Activated CD4-positive, alpha-beta T cell treated with anti-CD3 and anti-CD28 coated beads, Interleukin-2, amount 10 ng/mL, durations not matched to agents 7 days and 5 days (primary cell): ENCODE measurements around the gene FABP3. TPM values are rescaled to one million over a fixed set of nuclear protein-coding genes. Genes with fewer than 3 reads are reported as not detected.

ENCODE experiments used
- CTCF ChIA-PET: fragments of 350-600 bp; sonication (Branson Sonifier 250); formaldehyde crosslinking; loops from one replicate; lab custom pipeline; 2021; ENCODE audit warnings: antibody characterized with exemption; lab: Charles Lee
- POLR2A ChIA-PET: fragments of 350-600 bp; sonication (Branson Sonifier 250); formaldehyde crosslinking; loops from one replicate; lab custom pipeline; 2021; ENCODE audit warnings: antibody characterized with exemption; lab: Charles Lee
- DNase-seq: peaks from one replicate; pipeline ENCODE4 v3.0.0-alpha.2; 2020
- H3K27ac Mint-ChIP-seq: one replicate; pipeline ENCODE4 v1.8.0; 2021; ENCODE audit warnings: mild to moderate bottlenecking, moderate library complexity, mixed read lengths
- H3K27me3 Mint-ChIP-seq: one replicate; pipeline ENCODE4 v1.8.0; 2021; ENCODE audit warnings: mixed read lengths
- H3K36me3 Mint-ChIP-seq: one replicate; pipeline ENCODE4 v1.8.0; 2021; ENCODE audit warnings: low read depth, mixed read lengths
- H3K4me1 Mint-ChIP-seq: one replicate; pipeline ENCODE4 v1.8.0; 2021; ENCODE audit warnings: mixed read lengths
- H3K4me3 Mint-ChIP-seq: one replicate; pipeline ENCODE4 v1.8.0; 2021; ENCODE audit warnings: mild to moderate bottlenecking, moderate library complexity, mixed read lengths
- H3K9me3 Mint-ChIP-seq: one replicate; pipeline ENCODE4 v1.8.0; 2021; ENCODE audit warnings: mixed read lengths
- total RNA-seq, 2 experiments: library from RNA; stranded (reverse); gene quantifications; one replicate each; pipeline ENCODE4 v1.2.3, GENCODE V29; 2021

The FABP3 gene
- total RNA-seq, 2 experiments from 2014 or later, result not detected

GRCh38 chr1:31410871-31411270, 38.0 kb upstream of the FABP3 start:
- Mint-ChIP-seq H3K9me3 (no peaks in the 10 kb centered on the region), H3K27me3 (peaks cover 48% of the 10 kb centered on the region), H3K4me3 (no peak overlapping the region), H3K4me1 (peaks cover 7% of the 10 kb centered on the region), H3K36me3 (no peaks in the 10 kb centered on the region), H3K27ac (no peak overlapping the region)
- no peak for DNase-seq
- CTCF ChIA-PET, result interaction anchor here (2.6 kb wide), 1 partner anchor 16 kb away, joined by 7 read pairs; no protein-coding TSS in a partner anchor
- POLR2A ChIA-PET, result no interaction called here

- DNase-seq, result no peak
- ChIA-PET CTCF (interaction anchor here (1.2 to 2.6 kb wide), 2 partner anchors 12 to 16 kb away, joined by 4 to 7 read pairs; no protein-coding TSS in a partner anchor), POLR2A (no interaction called here)
- Mint-ChIP-seq H3K27me3 (peaks cover 41% of the 10 kb centered on the region), H3K9me3 (no peaks in the 10 kb centered on the region), H3K4me3 (no peak overlapping the region), H3K36me3 (no peaks in the 10 kb centered on the region), H3K4me1 (peaks cover 7% of the 10 kb centered on the region), H3K27ac (no peak overlapping the region)
Observed at GRCh38 chr1:31409946-31410858, 37.3 kb upstream of the FABP3 start.

GRCh38 chr1:31408788-31409318, 36.0 kb upstream of the FABP3 start:
- Mint-ChIP-seq H3K27me3 (peaks cover 29% of the 10 kb centered on the region), H3K9me3 (no peaks in the 10 kb centered on the region), H3K4me1 (peaks cover 6% of the 10 kb centered on the region), H3K36me3 (no peaks in the 10 kb centered on the region), H3K4me3 (no peak overlapping the region), H3K27ac (no peak overlapping the region)
- ChIA-PET POLR2A (no interaction called here), CTCF (no interaction called here)
- no peak for DNase-seq

- H3K4me3 Mint-ChIP-seq, result no peak overlapping the region
- peaks cover 19% of the 10 kb centered on the region for H3K27me3 Mint-ChIP-seq
- ChIA-PET POLR2A (no interaction called here), CTCF (no interaction called here)
- H3K9me3 Mint-ChIP-seq, result no peaks in the 10 kb centered on the region
- no peak overlapping the region for H3K27ac Mint-ChIP-seq
- no peaks in the 10 kb centered on the region for H3K36me3 Mint-ChIP-seq
- H3K4me1 Mint-ChIP-seq, result no peaks in the 10 kb centered on the region
- DNase-seq, result no peak
Observed at GRCh38 chr1:31407029-31407626, 34.3 kb upstream of the FABP3 start.

GRCh38 chr1:31405578-31406245, 32.8 kb upstream of the FABP3 start:
- ChIA-PET CTCF (interaction anchor here (0.6 to 1.5 kb wide), 3 partner anchors 11 to 142 kb away, joined by 3 to 8 read pairs (median 5); no protein-coding TSS in a partner anchor), POLR2A (interaction anchor here (0.6 kb wide), 1 partner anchor 15 kb away, joined by 3 read pairs; no protein-coding TSS in a partner anchor)
- no peak for DNase-seq
- no peak overlapping the region for H3K4me3 Mint-ChIP-seq
- H3K27ac Mint-ChIP-seq, result no peak overlapping the region
- H3K27me3 Mint-ChIP-seq, result peaks cover 8% of the 10 kb centered on the region
- no peaks in the 10 kb centered on the region for H3K9me3 Mint-ChIP-seq
- H3K36me3 Mint-ChIP-seq, result no peaks in the 10 kb centered on the region
- H3K4me1 Mint-ChIP-seq, result no peaks in the 10 kb centered on the region

- POLR2A ChIA-PET, result no interaction called here
- H3K27me3 Mint-ChIP-seq, result no peaks in the 10 kb centered on the region
- H3K4me3 Mint-ChIP-seq, result no peak overlapping the region
- peaks cover 4% of the 10 kb centered on the region for H3K4me1 Mint-ChIP-seq
- no peak overlapping the region for H3K27ac Mint-ChIP-seq
- no peaks in the 10 kb centered on the region for H3K9me3 Mint-ChIP-seq
- no peak for DNase-seq
- H3K36me3 Mint-ChIP-seq, result no peaks in the 10 kb centered on the region
- CTCF ChIA-PET, result no interaction called here
Observed at GRCh38 chr1:31401241-31401640, 28.4 kb upstream of the FABP3 start.

GRCh38 chr1:31400393-31400792, 27.5 kb upstream of the FABP3 start:
- H3K4me1 Mint-ChIP-seq, result peaks cover 6% of the 10 kb centered on the region
- DNase-seq, result no peak
- ChIA-PET POLR2A (no interaction called here), CTCF (no interaction called here)
- no peaks in the 10 kb centered on the region for H3K9me3 Mint-ChIP-seq
- H3K4me3 Mint-ChIP-seq, result no peak overlapping the region
- H3K36me3 Mint-ChIP-seq, result no peaks in the 10 kb centered on the region
- H3K27ac Mint-ChIP-seq, result no peak overlapping the region
- no peaks in the 10 kb centered on the region for H3K27me3 Mint-ChIP-seq

GRCh38 chr1:31399976-31400375, 27.1 kb upstream of the FABP3 start:
- H3K4me3 Mint-ChIP-seq, result no peak overlapping the region
- DNase-seq, result no peak
- H3K27ac Mint-ChIP-seq, result no peak overlapping the region
- H3K9me3 Mint-ChIP-seq, result no peaks in the 10 kb centered on the region
- ChIA-PET CTCF (interaction anchor here (0.9 kb wide), 1 partner anchor 23 kb away, joined by 3 read pairs; no protein-coding TSS in a partner anchor), POLR2A (no interaction called here)
- H3K36me3 Mint-ChIP-seq, result no peaks in the 10 kb centered on the region
- no peaks in the 10 kb centered on the region for H3K27me3 Mint-ChIP-seq
- peaks cover 8% of the 10 kb centered on the region for H3K4me1 Mint-ChIP-seq

GRCh38 chr1:31398246-31398645, 25.4 kb upstream of the FABP3 start:
- ChIA-PET POLR2A (no interaction called here), CTCF (interaction anchor here (4.5 kb wide), 1 partner anchor 151 kb away, joined by 24 read pairs; no protein-coding TSS in a partner anchor)
- Mint-ChIP-seq H3K9me3 (no peaks in the 10 kb centered on the region), H3K27ac (no peak overlapping the region), H3K4me3 (no peak overlapping the region), H3K27me3 (no peaks in the 10 kb centered on the region), H3K36me3 (no peaks in the 10 kb centered on the region), H3K4me1 (peaks cover 16% of the 10 kb centered on the region)
- DNase-seq, result no peak

- no peak overlapping the region for H3K27ac Mint-ChIP-seq
- H3K9me3 Mint-ChIP-seq, result no peaks in the 10 kb centered on the region
- DNase-seq, result no peak
- no peaks in the 10 kb centered on the region for H3K36me3 Mint-ChIP-seq
- POLR2A ChIA-PET, result no interaction called here
- H3K4me1 Mint-ChIP-seq, result peaks cover 16% of the 10 kb centered on the region
- CTCF ChIA-PET, result interaction anchor here (0.6 to 4.5 kb wide), 2 partner anchors 152 to 309 kb away, joined by 3 to 24 read pairs; no protein-coding TSS in a partner anchor
- H3K27me3 Mint-ChIP-seq, result no peaks in the 10 kb centered on the region
- H3K4me3 Mint-ChIP-seq, result no peak overlapping the region
Observed at GRCh38 chr1:31397360-31398095, 24.7 kb upstream of the FABP3 start.

GRCh38 chr1:31396633-31397351, 23.9 kb upstream of the FABP3 start:
- no peaks in the 10 kb centered on the region for H3K9me3 Mint-ChIP-seq
- no peaks in the 10 kb centered on the region for H3K27me3 Mint-ChIP-seq
- H3K4me1 Mint-ChIP-seq, result peaks cover 16% of the 10 kb centered on the region
- ChIA-PET CTCF (interaction anchor here (0.6 to 4.5 kb wide), 2 partner anchors 153 to 308 kb away, joined by 3 to 24 read pairs; no protein-coding TSS in a partner anchor), POLR2A (no interaction called here)
- H3K4me3 Mint-ChIP-seq, result no peak overlapping the region
- no peaks in the 10 kb centered on the region for H3K36me3 Mint-ChIP-seq
- DNase-seq, result no peak
- no peak overlapping the region for H3K27ac Mint-ChIP-seq
